SHP77 (cell line): ENCODE data around the gene CTNND2.
A peak's percentile ranks its signal among the peaks of the same experiment; 100 is the strongest.
"Not testable (repeated sequence)": the region's sequence is repeated elsewhere in the genome, so short reads cannot be mapped to it uniquely, and the experiment has no call there.

Source experiments
- DNase-seq, 2 experiments: peaks; one replicate each; lab custom pipeline; 2025; lab: John Stamatoyannopoulos, UW

The CTNND2 gene

DNA sequence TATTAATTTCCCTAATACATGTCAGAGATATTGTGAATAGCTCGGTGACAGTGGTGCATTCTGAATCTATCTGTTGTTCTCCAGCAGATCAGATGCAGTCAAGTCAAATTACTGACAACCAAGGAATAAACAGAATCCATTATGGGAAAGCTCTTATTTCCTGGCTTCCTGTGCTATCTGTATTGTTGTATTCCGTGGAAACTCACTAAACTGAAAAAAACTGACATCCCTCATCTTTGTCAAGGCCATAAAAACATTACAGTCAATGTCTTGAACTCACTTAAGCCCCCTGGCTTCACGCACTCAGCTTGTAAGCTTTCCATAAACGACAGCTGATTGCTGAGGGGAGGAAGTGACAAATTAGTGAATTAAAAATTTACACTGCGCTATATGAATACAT lies 245.9 kb downstream of the CTNND2 start:
- DNase-seq: no peak

DNA sequence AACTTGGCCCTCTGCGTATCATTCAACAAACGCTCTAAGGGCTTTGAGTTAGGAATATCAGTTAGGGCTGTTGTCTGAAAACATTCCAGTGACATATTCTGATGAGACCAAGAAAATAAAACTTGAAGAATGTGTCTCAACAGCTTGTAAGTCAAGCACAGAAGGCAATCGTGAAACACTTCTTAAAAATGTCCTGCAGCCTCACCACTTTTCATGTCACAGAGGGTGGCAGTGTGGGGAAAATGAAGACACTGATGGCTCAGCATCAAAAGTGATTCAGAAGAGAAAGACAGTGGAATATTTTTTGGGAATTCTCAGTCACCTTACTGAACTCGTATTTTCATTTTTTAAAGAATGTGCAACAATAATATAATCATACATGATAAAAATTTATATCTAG lies 247.3 kb downstream of the CTNND2 start:
- DNase-seq: no peak

DNA sequence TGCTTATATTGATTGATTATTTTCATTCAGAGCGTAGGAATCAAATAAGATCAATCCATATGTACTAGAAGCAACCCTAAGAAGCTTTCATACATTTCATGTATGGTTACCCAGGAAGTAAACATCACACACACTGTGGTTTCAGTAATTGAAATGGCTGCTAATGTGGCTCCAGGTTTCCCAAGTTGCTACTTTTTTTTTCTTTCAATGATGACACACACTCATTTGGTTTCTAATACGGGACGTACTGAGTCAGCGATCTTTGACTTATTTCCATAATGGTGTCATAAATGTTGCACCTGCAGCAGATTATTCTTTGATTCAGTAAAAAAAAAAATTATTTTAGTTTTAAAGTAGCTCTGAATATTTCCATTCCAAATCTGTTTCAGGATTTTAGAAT lies 248.6 kb downstream of the CTNND2 start:
- no peak for DNase-seq

DNA sequence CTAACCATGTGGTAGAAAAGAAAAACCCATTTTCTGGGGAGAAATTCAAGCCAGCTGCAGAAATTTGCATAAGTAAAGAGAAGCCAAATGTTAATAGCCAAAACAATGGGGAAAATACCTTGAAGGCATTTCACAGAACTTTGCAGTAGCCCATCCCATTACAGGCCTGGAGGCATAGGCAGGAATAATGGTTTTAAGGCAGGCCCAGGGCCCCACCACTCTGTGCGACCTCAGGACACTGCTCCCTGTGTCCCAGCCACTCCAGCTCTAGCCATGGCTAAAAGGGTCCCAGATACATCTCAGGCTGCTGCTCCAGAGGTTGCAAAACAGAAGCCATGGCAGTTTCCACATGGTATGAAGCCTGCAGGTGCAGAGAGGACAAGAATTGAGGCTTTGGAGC lies 253.3 kb downstream of the CTNND2 start:
- DNase-seq: no peak

DNA sequence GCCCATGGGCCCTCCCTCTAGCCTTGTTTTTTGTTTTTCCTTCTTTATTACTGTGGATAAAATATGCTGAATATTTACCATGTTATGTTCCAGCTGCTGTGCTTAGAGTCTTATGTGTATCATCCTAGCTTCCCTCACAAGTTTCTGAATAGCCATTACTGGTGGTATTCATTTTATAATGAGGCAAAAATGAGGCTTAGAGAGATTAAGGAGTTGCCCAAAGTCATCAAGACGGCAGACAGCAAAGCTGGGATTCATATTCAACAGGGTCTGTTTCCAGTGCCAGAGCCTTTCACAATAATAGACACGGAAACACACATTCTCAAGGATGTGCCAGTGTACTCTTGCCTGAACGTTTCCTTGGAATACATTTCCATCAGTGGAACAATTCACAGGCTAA lies 258.1 kb downstream of the CTNND2 start:
- no peak for DNase-seq

DNA sequence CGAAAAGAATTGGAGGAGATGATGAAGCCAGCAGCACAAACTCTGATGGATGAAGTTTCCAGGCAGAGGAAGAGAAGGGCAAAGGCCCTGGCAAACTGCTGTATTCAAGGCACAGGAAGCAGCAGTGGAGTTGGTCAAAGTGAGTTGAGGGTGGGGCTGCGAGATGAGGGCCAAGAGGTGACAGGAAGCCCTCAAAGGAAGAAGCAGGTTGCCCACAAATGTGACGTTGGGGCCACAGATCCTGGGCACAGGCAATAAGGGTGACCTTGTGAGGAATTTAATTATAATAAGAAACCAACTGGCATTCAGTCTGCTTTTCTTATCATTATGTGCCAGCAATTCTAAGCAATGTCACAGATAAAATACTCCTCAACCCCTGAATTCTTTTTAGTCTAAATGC lies 261.8 kb downstream of the CTNND2 start:
- no peak for DNase-seq

DNA sequence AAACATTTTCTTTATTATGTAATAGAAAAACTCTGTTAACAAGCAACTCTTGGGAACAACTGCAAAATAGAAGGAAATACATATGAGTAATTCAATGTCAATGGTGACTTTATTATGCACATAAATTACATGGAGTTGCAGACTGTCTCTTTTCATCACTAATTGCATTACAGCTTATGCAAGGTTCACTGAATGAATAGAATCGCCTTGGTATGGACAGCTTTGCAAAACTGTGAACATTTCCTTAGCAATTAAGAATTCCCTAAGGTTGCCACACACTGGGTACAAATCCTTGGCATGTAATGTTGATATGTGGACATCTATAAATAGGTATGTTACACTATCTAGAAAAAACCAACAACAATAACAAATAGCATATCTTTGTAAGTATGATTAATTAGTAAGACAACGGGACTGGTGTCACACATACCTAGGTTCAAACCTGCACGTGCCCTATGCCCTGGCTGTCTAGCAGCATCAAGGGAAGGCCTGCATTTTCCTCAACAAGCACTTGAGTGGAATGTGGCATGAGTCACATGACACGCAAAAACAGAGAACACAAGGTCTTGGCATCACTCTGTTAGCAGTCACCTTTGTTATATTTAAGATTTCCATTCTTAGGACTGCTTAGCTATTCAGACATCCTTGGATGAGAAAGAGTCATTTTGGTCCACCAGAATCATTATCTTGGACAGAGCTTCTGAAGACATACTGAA lies 263.9 kb downstream of the CTNND2 start:
- DNase-seq: no peak

DNA sequence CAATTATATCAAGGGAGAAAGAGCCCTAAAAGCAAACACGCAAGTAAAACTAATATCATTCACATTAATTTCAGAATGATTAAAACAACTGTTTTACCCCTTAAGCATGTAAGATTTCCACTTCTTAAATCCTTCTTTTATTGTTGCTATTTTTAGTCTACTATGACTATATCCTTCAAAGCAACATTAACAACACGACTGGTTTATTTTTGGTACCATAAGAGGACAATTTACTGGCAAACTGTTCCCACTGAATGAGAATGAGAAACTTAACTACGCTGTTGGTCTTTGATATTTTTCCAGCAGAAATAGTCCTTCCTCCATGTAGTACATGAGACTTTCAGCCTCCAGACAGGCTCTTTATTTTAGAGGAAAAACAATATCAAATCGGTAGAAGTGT lies 281.5 kb downstream of the CTNND2 start:
- DNase-seq: no peak

DNA sequence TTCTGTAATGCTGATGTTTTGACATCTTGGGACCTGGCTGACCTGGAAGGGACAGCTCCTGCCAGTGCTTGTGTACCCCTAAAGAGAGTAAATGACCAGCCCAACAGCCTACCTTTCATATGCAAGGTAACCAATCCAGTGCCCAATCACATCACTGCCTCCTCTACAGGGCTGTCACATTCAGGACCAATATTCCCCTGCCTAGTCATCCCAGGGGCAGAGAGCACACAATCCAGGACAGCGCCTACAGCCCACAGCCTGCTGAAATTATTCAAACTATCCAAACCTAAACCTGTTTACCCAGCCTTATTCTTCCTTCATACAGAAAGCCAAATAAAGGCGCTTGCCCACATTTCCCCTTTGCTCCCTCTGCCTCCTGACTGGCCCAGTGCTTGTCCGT lies 284.1 kb downstream of the CTNND2 start:
- no peak for DNase-seq

DNA sequence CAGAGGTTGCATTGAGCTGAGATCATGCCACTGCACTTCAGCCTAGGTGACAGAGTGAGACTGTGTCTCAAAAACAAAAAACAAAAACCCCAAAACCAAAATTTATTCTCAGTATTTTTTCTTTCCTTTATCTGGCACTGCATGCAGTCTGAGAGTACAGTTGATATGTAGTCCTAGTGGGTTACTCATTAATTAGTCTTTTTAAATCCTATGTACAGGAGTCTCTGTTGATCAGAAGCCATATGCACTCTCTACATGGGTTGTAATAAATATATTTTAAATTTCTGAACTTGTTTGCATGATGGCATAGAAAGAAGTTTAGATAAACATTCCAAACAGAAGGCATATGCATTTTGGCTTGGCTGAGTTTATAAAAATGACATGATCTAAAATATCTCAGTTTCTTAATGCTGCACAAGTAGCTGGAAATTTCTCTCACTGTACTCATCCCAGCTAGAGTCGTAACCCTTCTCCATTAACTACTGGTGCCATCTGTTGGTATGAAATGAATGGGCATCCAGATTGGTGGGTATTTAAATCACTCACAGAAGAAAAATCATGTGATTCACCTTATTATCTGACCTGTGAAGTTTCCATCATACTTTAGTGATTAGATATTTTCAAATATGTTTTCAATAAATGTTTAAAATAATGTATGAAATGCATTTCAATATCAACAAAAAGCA lies 284.8 kb downstream of the CTNND2 start:
- peak in 1 of 2 experiments; percentile 39 for DNase-seq

DNA sequence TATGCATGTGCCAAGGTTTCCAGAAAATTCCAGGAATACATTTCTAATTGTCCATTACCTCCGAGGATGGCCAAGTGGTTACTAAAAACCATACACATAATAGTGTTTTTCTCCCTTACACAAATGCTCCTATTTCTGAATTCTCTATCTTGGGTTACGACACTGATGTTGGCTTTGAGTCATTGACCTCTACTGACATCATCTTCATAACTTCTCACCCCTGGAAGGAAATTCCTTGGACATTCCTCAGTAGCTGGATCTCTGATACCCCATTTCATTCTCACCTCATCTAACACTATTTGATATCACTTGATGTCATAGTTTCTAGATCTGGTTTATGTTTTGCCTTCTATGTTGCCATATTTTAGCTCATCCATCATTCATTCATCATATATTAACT lies 287.2 kb downstream of the CTNND2 start:
- no peak for DNase-seq

DNA sequence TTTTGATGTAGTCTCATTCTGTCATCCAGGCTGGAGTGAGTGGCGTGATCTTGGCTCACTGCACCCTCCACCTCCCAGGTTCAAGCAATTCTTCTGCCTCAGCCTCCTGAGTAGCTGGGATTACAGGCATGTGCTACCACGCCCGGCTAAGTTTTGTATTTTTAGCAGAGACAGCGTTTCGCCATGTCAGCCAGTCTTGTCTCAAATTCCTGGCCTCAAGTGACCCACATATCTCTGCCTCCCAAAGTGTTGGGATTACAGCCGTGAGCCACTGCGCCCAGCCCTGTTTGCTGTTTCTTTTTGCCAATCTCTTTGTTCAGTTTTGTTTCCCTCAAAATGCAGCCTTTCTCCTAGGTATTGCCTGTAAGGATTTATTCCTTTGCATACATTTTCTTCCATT lies 287.6 kb downstream of the CTNND2 start:
- DNase-seq: not testable (repeated sequence)

DNA sequence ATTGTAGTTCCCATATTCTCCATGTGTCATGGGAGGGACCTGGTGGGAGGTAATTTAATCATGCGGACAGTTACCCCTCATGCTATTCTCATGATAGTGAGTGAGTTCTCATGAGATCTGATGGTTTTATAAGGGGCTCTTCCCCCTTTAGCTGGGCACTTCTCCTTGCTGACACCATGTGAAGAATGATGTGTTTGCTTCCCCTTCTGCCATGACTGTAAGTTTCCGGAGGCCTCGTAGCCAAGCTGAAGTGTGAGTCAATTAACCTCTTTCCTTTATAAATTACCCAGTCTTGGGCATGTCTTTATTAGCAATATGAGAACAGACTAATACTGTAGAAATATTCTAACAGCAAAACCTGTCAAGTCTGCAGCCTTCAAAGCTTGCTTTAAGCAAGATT lies 293.2 kb downstream of the CTNND2 start:
- DNase-seq: no peak

DNA sequence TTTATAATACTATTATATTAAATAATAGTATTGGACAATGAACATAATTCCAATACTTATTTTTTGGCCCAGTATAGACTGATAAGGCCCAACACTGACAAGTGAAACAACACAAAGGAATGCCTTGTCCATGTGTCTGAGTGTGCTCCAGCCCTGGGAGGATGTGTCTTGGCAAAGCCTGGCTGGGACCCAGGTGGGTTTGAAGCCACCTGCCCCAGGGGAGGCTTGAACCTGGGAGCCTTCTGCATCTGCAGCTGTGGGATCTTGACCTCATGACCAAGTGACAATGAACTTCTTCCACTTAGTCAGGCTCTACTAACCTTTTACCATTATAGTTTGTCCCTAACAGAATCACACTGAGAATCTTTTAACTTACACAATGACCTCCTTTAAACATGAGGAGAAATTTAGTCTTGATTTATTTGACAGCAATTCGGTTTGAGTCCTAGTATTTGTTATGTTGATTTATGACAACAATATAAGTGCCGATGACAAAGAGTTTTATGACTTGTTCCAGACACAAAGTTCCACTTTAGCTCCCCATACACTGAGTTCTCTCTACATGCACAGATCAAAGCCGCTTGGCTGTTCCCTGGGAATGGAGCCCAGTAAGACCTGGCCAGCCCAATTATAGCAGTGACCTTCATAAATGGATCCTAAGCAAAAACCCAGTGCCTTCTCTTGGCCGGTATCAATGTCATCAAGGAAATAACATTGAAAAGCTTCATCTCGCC lies 294.5 kb downstream of the CTNND2 start:
- no peak for DNase-seq

DNA sequence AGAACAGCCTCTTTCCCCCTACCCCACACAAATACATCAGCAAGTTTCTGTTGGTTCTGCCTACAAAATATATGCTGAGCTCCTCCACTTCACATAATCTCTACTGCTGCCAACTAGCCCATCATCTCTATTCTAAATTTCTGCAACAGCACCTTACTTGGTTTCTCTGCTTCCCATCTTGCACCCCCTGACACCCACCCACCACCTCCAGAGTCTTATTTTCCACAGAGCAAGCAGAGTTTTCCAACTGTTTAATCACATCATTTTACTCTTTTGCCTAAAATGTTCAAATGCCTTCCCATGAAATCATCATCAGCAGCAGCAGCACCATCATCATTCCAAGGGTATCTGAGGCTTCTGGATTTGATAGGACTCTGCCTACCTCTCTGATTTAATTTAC lies 295.7 kb downstream of the CTNND2 start:
- DNase-seq: no peak

DNA sequence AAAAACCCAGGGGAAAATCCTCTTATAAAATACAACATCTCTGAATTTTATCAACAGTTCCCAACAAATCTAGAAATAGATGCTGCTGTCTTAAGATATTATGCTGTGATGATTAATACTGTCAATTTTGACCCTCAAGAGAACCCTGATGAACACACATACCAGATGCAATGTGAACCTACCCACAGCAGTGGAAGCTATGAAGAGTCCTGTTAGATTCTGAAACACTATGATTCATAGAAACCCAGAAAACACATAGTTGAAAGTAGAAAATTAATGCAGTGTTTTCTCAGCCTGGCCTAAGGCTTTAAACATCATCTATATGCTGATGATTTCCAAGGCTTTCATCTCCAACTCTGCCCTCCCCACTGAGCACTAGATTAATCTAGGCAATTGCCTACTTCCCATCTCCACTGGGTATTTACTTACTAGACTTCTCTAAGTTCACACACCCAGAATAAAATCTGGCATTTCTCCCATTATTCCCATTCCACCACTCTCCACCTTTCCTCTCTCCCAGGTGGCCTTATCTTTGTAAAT lies 296.2 kb downstream of the CTNND2 start:
- no peak for DNase-seq

DNA sequence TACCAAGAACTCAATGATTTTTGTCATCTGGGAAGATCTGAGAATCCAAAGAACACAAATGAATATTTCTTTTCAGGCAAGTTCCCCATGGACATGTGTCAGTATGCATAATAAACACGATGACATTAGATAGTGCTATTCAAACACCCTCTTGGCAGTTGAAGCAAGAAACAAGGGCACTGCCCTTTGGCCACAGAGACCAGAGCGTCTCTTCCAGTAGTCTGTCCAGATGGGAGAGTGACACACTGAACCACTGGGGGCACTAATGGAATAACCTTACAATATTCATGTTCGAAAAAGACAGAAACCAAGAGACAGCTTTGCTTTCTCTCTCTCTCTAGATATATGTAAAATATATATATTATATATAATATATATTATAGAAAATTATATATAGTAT lies 301.9 kb downstream of the CTNND2 start:
- peak in 1 of 2 experiments; percentile 13 for DNase-seq

DNA sequence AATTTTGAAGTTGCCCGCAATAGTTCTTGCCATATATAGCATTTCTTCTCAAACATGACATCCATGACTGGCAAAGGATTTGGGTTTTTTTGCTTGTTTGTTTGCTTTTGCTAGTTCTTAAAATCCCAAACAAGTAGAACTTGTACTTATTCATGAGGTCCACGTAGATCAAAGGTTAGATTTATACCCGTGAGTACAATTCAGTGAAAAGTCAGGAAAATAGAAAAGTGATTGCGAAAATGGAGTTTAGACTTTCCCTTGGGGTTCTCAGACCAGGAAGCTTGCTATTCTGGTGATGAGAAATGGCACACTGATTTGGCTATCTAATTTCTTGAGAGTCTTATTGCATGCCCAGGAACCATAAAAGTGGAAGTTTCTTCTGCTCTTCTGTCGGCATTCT lies 304.7 kb downstream of the CTNND2 start:
- DNase-seq: no peak

DNA sequence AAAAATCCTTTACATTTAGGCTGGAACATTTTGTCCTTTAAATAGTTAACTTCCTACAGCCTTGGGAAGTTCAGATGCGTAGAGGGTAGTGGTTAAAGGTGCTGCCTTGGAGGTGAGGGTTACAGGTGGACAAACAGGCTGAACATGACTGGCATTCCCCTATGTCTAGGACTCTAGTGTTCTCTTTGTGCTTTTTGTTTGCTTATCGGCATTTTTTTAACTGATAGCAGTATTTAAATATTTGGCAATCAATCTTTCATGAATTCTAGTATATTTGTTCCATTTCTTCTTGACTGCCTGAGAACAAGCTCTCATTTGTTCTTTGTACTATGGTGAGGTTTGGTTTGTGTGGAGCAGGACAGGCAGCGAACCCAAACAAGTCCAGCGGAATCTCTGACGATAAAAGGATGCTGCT lies 307.6 kb downstream of the CTNND2 start:
- DNase-seq: no peak

DNA sequence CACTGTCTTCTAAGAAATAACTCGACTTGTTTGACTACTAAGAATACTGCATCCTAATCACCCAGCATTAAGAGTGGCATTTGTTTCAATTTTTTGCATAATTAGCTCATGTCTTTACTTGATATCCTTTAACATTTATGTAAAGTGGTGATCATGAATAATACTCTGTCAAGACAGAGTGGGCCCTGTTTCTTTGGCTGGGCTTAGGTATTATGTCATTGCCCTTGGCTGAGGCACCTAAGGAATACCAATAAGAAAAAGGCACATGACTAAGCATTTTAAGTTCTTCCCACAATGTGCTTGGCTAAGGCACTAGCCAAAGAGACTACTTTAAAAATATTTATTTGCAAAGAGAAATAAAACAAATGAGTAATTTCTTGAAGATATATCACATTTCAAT lies 308.1 kb downstream of the CTNND2 start:
- no peak for DNase-seq

DNA sequence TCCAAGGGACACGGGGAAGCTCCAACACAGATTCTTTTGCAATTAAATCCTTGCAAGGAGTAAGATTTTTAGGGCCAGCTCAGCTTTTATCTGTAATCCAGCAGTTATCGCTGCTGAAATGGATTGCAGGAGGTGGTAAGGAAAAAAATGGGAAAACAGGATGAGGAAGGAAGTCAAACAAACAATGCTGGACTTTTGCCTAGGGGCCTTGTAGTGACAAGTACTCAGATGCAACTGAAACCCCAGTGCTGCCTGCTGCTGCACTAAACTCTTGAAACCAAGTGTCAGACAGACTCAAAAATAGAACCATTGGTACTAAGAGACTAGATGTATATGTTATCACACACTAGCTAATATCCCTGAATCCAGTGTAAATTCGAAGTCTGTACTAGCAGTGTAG lies 309.2 kb downstream of the CTNND2 start:
- no peak for DNase-seq

DNA sequence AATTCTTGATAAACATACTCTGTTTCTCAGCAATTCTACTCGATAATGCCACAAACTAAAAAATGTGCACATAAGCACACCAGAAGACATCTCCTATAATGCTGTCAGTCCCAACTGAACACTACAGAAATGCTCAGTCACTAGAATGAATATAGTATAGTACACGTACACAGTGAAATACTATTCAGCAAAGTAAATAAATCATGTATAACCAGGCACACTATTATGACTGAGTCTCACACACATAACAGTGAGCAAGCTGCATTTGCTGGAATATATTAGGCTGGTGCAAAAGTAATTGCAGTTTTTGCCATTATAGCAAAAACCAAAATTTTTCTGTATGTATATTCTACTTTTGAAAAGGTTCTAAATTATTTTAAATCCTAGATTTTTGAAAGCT lies 310.2 kb downstream of the CTNND2 start:
- DNase-seq: no peak

DNA sequence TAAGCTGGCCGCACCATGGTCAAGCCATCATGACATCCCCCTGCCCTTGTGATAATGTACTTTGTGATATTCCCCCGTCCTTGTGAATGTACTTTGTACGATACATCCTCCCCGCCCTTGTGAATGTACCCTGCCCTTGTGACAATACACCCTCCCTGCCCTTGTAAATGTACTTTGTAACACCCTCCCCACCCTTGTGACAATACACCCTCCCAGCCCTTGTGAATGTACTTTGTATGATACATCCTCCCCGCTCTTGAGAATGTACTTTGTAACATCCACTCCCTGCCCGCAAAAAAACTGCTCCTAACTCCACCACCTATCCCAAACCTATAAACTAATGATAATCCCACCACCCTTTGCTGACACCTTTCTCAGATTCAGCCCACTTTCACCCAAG lies 313.8 kb downstream of the CTNND2 start:
- DNase-seq: no peak
